HG03097 (cell line): Measurements from ENCODE around the gene PINLYP.

Source experiments
- ATAC-seq: cut with Tn5 transposase; IDR thresholded peaks from one replicate; pipeline ENCODE4 v1.9.1; 2021; ENCODE audit not compliant: unreplicated experiment, low FRiP score

Gene PINLYP

DNA sequence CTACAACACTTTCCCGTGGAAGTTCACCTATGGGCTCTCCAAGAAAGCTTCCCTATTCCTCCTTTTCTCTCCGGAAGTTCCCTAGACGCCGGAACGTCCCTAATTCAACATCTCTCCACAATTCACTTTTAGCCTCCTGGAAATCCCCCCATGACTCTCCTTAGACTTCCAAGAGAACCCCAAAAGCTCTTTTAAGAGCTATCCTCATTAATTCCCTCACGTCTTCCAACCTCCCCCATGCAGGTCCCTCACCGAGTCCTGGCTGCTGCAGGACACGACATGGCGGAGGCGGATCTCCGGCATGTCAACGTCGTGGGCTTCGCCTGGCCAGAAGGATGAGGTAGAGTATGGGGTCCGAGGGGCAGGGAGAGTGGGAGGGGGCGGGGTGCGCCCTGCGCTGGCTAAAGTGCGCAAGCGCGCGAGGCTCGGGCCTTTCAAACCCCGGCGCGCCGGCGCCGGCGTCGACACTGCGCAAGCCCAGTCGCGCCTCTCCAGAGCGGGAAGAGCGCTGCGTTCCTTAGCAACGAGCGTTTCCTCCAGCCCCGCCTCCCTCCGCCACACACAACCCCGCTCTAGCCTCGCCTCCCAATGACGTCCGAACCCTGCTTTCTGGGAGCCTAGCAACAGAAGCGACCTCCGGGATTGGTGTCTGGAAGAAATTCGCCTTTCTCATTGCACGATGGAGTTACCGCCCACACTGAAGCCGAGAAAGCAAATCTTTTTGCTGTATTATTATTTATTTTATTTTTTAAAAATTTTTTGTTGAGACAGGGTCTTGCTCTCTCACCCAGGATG lies at the start of gene PINLYP, which contains the start of gene XRCC1:
TSS of gene PINLYP (plus strand) at position 646 of the 795 bp plus-strand sequence. CDS start 1,391 bp downstream, outside the sequence.
TSS of gene XRCC1 (minus strand) at position 372 of the 795 bp plus-strand sequence. CDS start at position 303, 69 bp downstream.
- peak; percentile 94 for ATAC-seq

DNA sequence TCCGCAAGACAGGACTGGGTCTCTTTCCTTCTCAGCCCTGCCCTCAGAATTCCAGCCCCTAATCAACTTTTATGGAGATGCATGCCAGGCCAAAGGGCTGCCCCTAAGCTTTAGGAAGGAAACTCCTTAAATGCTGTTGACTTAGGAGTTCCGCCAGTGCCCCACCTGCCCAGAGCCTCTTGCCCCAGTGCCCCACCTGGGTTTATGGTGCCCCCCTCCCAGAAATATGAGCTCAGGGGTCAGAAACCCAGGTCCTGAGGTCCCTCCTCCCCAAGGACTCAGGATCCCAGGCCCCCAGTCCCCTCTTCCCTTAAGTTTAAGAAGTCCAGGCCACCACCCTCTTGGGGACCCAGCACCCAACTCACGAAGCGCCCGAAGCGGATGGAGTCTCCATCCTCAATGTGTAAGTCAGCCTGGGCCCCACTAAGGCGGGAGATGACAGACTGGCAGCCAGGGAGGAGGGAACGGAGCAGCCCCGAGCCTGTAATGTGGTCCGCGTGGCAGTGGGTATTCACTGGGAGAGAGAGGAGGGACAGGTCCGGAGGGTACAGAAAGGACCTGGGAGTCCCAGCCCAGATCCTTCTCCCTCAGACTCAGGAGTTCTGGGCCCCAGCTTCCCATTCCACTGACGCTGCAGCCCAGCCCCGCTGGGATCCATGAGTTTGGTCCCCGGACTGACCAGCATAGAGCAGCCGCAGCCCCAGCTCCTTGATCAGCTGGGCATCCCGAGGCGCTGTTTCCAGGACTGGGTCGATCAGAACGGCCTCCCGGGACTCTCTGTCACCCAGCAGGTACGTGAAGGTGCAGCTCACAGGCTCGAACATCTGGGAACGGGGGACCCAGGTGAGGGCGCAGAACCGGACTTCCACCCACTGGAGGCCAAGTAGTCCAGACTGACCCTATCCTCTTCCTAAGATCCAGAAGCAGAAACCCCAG lies 49.5 kb upstream of the PINLYP start:
- no peak for ATAC-seq

DNA sequence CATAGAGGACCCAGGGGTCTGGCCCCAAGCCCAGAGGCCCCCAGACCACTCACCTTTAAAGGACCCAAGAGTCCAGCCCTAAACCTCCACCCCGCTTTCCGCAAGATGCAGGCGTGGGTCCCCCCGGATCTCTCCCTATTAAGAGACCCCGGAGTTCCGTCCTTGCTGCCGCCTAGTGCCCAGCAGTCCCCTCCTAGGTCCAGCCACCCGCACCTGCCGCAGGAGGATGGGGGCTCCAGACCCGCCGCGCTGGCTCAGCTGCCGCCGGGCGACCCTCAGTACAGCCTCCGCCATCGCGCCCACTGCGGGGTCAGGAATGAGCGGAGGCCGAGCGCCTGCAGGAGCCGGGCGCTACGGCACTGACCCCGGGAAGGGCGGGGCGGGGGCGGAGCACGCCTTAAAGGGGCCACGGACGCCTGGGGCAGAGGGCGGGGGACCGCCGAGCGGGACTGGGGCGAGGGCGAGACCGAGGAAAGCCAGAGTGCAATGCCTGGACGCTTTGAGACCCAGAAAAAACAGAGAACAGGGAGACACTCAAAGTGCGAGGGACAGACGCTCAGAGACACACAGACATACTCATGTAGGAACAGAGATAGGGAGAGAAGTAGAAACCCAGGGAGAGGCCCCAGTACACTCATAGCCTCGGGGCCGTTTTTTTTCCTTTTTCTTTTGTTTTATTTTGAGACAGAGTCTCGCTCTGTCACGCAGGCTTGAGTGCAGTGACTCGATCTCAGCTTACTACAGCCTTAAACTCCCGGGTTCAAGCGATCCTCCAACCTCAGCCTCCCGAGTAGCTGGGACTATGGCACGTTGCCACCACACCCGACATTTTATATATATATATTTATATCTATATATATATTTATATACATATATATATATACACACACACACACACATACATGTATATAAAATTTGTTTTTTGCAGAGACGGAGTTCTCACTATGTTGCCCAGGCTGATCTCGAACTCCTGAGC lies 48.4 kb upstream of the PINLYP start, which contains the start of gene ETHE1:
TSS of gene ETHE1 (minus strand) at position 318 of the 976 bp plus-strand sequence. CDS start at position 294, 24 bp downstream.
- ATAC-seq, result peak; percentile 59

DNA sequence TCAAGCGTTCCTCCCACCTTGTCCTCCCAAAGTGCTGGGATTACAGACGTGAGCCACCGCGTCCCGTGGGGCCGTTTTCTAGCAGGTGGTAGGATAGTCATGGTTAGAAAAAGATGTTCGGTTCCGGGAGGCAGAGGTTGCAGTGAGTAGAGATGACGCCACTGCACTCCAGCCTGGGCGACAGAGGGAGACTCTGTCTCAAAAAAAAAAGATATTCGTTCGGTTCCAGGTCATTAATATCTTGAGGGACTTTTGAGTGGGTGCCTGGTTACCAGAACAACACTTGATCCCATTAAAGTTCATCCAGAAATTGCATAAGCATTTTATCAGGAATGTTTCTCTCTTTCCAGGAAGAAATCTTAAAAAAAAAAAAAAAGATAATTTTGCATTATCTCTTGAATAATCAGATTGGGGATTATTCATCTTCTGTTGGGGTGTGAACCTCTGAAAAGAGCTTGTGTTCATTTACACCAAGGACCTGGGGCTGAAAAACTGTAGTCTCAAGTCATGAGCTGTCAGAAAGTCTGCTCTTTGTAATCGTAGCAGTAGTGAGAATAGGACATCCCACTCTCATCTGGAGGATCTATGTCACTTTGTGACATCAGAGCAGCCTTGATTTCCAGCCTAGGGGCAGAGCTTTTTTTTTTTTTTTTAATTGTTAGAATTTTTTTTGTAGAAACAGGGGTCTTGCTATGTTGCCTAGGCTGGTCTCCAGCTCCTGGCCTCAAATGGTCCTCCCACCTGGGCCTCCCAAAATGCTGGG lies 47.6 kb upstream of the PINLYP start:
- no peak for ATAC-seq

DNA sequence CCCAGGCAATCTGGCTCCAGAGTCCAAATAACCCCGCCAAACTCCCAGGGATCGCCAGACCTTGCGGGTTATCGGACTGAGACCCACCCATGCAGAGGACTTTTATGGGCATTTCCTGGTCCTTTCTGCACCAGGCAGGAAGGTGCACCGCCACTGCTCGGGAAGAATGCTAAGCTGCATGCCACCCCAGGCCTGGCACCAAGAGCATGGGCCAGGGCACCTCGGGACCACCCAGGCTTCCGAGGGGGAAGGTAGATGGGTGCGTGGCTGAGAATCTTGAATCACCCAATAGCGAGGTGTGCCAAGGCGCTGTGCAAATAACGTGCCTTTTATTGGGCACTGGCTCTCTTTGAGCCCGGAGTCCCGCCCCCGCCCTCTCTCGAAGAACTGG lies 43.0 kb upstream of the PINLYP start:
- no peak for ATAC-seq

DNA sequence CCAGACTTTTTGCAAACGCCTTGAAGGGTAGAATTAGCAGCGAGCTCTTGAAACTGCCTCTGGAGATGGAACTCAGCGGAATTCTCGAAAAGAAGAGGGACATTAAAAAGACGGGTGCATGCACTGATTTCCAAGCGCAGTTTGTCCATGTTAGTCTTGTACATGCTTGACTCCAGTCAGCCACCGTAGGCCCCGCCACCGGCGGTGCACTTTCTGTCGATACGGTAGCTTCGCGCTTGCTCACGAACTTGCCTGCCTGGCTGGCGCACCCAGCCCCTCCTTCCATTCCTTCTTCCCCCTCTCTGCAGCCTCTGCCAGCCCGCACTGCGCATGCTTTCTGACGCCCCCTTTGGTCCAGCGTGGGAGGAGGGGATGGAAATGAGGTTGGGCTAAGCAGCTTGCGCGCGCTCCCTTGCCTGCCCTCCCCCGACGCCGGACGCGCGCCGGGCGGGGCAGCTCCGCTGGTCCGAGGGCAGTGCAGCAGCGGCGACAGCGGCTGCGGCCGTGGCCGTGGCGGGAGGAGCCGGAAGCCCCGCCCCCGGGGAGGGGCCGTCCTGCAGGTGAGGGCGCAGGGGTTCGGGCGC lies 42.5 kb upstream of the PINLYP start, which contains the start of gene ZNF575:
TSS of gene ZNF575 (plus strand) at position 227 of the 584 bp plus-strand sequence. CDS start 1,235 bp downstream, outside the sequence.
- ATAC-seq, result peak; percentile 56

DNA sequence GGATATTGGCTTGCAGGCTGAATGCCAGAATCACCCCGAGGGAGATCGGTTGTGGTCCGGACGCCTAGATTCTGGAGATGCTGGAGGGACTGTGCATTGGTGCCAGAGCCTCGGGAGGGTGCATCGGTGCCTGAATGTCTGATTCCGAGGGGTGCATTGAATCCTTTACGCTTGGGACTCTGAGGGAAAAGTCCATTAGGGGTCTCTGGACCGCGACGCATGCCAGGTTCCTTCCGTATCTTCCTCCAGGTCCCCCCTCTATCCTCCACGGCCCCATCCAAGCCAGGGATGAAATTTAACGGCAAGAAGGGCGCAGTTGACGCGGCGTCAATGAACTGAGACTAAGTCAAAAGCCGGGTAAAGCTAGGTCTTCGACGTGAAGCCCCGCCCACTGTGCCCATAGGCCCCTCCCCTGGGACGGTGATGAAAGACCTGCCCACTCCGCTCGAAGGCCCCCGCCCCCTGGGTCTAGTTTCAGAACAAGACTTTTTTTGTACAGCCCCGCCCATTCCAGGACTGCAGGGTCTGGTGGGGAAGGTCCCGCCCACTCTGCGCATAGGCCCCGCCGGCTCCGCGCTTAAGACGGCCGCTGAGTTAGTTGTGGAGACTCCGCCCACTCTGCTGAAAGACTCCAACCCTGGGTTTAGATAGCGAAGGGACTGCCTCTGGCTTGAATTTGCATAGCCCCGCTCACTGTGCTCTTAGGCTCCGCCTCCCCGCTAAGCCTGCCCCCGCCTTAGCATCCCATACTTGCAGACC lies 41.9 kb upstream of the PINLYP start:
- peak; percentile 55 for ATAC-seq

DNA sequence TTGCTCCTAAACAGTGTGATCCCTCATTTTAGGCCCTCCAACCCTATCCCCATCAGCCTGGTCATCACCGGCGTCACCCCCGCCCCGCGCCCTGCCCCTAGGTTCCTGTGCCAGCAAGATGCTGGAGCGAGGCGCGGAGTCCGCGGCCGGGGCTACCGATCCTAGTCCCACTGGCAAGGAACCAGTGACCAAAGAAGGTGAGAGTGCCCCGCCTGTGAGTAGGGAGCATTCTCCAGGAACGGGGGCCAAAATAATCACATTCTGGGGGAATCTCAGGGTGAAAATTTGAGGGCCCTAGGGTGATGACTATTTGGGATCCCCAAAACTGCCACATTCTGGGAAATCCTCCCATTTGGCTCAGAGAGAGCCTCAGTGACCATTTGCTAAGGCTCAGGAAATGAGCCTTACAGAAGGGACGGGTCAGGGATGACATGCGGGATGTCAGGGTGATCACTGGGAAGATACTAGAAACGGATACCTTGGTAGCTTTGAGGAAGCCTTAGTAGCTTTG lies 41.2 kb upstream of the PINLYP start:
- ATAC-seq, result no peak

DNA sequence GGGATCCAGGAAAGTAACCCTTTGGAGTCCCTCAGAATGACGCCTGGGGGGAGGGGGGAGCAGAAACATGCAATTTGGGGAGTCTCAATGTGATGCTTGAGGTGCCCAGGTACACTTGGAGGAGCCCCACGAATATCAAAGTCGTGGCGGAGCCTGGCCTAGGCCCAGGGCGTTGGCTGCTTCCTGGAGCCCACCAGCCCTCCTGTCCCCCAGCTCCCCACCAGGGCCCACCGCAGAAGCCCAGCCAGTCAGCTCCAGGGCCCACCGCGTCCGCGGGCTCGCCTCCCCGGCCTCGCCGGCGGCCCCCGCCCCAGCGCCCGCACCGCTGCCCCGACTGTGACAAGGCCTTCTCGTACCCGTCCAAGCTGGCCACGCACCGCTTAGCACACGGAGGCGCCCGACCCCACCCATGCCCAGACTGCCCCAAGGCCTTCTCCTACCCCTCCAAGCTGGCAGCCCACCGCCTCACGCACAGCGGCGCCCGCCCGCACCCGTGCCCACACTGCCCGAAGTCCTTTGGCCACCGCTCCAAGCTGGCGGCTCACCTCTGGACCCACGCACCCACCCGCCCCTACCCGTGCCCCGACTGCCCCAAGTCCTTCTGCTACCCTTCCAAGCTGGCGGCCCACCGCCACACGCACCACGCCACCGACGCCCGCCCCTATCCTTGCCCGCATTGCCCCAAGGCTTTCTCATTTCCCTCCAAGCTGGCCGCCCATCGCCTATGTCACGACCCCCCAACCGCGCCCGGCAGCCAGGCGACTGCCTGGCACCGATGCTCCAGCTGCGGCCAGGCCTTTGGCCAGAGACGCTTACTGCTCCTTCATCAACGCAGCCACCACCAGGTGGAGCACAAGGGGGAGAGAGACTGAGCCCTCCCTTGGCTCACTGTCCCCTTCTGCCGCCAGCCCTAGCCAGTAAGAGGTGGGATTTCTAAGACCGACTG lies 40.5 kb upstream of the PINLYP start:
- no peak for ATAC-seq

DNA sequence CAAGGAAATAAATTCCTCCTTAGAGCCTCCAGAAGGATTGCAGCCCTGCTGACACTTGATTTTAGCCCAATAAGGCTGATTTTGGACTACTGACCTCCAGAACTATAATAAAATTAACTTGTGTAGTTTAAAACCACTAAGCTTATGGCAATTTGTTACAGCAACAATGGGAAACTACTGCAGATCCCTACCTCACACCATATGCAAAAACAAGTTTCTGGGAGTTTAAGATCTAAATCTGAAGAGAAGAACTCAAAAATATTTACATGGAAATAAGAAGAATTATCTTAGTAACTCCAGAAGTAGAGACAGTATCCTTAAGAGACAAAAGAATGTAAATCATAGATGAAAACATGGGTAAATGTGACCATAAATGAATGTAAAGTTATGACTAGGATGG lies 36.7 kb upstream of the PINLYP start:
- no peak for ATAC-seq

DNA sequence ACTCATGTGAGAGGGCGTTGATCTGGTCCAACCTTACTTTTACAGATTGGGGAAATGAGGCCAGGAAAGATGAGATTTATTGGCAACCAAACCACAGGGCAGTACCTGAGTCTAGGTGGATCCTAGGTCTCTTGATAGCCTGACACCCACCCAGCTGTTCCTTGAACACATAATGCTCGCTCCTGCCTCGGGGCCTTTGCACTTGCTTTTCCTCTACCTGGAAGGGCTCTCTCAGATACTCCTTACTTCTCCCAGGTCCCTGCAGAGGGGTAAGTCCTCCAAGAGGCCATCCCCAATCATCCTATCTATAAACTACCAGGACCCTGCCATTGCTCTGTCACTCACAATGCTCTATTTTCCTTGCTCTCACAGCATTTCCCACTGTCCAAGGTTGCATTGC lies 35.2 kb upstream of the PINLYP start:
- no peak for ATAC-seq

DNA sequence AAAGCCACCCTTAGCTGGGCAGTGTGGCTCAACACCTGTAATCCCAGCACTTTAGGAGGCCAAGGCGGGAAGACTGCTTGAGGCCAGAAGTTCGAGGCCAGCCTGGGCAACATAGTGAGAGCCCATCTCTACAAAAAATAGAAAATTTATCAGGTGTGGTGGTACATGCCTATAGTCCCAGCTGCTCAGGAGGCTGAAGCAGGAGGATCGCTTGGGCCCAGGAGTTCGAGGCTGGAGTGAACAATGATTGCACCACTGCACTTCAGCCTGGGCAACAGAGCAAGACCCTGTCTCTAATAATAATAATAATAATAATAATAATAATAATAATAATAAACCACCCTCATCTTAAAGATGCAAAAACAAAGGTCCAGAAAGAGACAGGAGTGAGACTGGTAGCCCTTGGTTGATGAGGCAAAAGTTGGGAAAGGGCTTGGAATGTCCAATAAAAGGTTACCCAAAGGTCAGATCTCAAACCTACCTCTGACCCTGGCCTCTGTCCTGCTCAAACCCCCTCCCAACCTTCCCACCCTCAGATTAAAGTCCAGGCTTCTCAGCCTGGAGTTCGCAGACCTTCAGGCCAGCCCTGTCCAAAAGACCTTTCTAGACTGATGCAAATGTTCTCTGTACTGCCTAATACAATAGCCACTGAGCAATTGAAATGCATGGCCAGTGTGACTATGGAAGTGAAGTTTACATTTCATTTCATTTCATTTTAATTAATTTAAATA lies 33.5 kb upstream of the PINLYP start:
- ATAC-seq, result no peak

DNA sequence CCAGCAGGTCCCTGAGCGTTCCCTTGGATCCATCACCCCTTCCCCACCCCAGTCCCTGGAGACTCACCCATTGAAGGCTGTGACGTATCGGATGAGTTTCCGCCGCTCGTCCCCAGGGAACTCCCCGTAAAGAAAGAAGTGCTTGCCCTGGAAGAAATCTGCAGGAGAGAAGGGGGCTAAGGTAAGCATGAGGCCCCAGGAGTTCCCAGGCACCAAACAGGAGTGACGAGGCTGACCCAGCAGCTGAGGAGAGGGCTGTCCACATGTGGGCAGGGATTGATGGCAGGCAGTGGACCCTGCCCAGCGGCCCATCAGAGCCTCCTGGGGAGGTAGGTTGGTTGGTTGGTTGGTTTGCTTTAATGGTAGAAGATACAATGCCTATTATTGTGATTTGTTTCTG lies 31.5 kb upstream of the PINLYP start:
- no peak for ATAC-seq

DNA sequence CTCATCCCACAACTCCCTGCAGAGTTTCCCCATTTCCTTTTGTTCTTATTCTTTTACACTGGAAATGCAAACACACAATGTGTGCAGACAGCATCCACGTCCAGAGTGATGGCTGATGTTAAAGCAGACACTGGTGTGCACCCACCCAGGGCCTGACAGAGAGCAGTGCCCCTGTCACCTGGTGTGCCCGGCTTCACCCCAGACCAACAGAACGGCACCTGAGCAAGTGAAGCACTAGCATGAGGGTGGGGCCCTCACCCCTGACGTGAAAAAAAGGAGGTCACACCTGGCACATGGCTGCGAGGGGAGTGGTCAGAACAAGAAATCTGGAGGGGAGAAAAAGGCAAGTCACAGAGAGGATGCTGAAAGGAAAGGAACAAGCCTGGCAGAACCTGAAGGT lies 30.3 kb upstream of the PINLYP start:
- ATAC-seq, result no peak

DNA sequence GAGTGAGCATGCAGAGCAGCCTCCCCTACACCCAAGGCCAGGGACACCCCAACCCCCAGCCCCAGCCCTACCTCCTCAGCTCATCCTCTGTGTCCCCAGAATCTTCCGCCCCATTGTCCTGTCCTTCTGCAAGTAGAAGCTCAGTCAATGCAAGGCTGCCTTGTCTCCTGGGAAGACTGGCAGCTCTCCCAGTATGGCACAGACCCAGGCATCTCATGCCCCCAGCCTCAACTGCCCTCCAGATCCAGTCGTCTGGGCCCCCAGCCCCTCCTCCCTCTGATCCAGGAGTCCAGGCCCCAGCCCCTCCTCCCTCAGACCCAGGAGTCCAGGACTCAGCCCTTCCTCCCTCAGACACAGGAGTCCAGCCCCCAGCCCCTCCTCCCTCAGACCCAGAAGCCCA lies 29.6 kb upstream of the PINLYP start:
- no peak for ATAC-seq

DNA sequence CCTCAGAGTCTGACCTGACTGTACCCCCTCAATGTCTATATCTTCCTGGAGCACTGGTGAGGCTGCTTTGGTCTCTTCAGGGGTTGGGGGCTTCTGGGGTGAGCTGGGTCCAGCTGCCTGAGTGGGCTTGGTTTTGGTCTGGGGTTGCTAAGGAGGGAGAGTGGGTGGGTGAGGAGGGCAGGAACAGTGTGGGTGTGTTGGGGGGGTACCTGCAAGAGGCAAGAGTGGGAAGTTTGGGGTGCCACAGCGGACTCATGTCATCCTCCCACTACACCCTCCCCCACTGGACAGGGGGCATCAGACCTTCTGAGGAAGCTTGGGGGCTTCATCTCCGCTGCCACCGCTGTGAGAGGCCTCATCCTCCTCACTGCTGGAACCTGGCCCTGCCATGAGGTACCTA lies 29.0 kb upstream of the PINLYP start:
- no peak for ATAC-seq
